Type B pancreatic cell (in vitro differentiated cells): ENCODE data around the gene KNSTRN. TPM values are rescaled to one million over a fixed set of nuclear protein-coding genes. Genes with fewer than 3 reads are reported as not detected.
A peak's percentile ranks its signal among the peaks of the same experiment; 100 is the strongest.

Experiments used
- DNase-seq: peaks from one replicate; pipeline ENCODE4 v3.0.0; 2021; ENCODE audit warnings: mixed read lengths; ENCODE audit not compliant: unreplicated experiment; ENCODE audit errors: extremely low spot score
- H3K27ac Mint-ChIP-seq: 2 replicates; pipeline ENCODE4 v1.8.0; 2021; ENCODE audit warnings: mild to moderate bottlenecking, mixed read lengths
- H3K27me3 Mint-ChIP-seq: 2 replicates; pipeline ENCODE4 v1.8.0; 2021; ENCODE audit warnings: mixed read lengths
- H3K36me3 Mint-ChIP-seq: 2 replicates; pipeline ENCODE4 v1.8.0; 2021; ENCODE audit warnings: mixed read lengths
- H3K4me1 Mint-ChIP-seq: one replicate; pipeline ENCODE4 v1.8.0; 2021; ENCODE audit warnings: mixed read lengths; ENCODE audit not compliant: unreplicated experiment
- H3K4me3 Mint-ChIP-seq: 2 replicates; pipeline ENCODE4 v1.8.0; 2021; ENCODE audit warnings: mild to moderate bottlenecking, mixed read lengths
- H3K9me3 Mint-ChIP-seq: 2 replicates; pipeline ENCODE4 v1.8.0; 2021; ENCODE audit warnings: mixed read lengths
- total RNA-seq: library from RNA; stranded (reverse); gene quantifications from 2 replicates; pipeline ENCODE4 v1.2.1, GENCODE V29; 2021; ENCODE audit warnings: low replicate concordance
- TF ChIP-seq, protein P1 (sequence below): fragments of 200-600 bp; sonication (generic); conservative IDR thresholded peaks from 2 replicates; pipeline ENCODE4 v1.5.0; 2021; ENCODE audit warnings: antibody characterized with exemption, mild to moderate bottlenecking

Gene KNSTRN
- total RNA-seq, 1 donor from 2014 or later: 52.2 TPM

DNA sequence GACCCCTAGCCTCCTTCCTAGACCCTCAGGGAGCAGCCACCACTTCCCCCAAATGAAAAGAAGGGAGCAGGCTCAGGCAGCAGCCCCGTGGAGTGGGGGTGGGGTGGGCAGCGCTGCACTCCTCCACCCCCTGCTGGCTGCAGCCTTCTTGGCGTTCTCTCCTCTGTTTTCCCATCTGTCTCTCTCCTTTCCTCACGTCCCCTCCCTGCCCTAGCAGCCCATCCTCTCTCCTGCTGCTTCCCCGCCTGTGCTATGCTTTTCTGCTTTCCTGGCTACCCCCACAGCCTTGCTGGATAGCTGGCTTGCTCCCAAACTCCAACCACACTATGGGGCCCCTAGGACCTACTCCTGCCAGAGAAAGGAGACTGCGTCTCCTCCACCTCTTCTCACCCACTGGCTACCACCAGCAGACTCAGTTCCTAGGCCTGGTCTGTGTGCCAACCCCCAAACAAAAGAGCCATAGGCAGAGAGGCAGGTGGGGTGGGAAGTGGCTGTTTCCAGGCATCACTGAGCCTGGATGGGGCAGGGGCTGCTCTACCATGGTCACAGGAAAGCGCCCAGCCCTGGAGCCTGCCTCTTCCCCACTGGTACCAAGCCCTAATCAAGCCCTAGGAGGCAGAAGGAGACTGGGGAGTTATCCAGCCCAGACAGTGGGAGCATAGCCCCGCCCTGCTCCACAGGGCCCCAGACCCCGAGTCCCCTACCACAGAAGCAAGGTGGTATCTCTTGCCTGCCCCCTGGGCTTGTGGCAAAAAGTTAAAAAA is 27.9 kb upstream of the KNSTRN start:
- Mint-ChIP-seq H3K9me3 (no peaks in the 10 kb centered on the region), H3K27ac (no peak overlapping the region), H3K4me3 (no peak overlapping the region), H3K4me1 (peaks cover 16% of the 10 kb centered on the region), H3K27me3 (peaks cover 42% of the 10 kb centered on the region), H3K36me3 (no peaks in the 10 kb centered on the region)
- TF ChIP-seq, protein P1, sequence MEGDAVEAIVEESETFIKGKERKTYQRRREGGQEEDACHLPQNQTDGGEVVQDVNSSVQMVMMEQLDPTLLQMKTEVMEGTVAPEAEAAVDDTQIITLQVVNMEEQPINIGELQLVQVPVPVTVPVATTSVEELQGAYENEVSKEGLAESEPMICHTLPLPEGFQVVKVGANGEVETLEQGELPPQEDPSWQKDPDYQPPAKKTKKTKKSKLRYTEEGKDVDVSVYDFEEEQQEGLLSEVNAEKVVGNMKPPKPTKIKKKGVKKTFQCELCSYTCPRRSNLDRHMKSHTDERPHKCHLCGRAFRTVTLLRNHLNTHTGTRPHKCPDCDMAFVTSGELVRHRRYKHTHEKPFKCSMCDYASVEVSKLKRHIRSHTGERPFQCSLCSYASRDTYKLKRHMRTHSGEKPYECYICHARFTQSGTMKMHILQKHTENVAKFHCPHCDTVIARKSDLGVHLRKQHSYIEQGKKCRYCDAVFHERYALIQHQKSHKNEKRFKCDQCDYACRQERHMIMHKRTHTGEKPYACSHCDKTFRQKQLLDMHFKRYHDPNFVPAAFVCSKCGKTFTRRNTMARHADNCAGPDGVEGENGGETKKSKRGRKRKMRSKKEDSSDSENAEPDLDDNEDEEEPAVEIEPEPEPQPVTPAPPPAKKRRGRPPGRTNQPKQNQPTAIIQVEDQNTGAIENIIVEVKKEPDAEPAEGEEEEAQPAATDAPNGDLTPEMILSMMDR: peak; percentile 56
- no peak for DNase-seq

DNA sequence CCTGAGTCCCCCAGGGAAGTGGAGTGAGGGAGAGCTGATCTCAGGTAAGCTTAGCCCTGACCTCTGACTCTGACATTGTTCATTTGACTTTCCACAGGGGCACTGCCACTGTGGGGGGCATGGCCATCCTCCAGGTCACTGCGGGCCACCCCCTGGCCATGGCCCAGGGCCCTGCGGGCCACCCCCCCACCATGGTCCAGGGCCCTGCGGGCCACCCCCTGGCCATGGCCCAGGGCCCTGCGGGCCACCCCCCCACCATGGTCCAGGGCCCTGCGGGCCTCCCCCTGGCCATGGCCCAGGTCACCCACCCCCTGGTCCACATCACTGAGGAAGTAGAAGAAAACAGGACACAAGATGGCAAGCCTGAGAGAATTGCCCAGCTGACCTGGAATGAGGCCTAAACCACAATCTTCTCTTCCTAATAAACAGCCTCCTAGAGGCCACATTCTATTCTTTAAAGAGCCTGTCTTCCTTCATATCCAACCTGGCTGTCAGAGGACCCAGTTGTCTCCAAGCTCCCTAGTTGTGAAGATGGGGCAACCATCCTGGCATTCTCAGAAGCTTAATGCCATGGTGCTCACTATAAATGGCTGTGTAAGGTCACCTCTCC is 26.4 kb upstream of the KNSTRN start:
- TF ChIP-seq, protein P1: no peak
- Mint-ChIP-seq H3K4me3 (peak overlapping the region; percentile 39), H3K9me3 (no peaks in the 10 kb centered on the region), H3K4me1 (peaks cover 16% of the 10 kb centered on the region), H3K27ac (no peak overlapping the region), H3K36me3 (no peaks in the 10 kb centered on the region), H3K27me3 (peaks cover 54% of the 10 kb centered on the region)
- DNase-seq: no peak

DNA sequence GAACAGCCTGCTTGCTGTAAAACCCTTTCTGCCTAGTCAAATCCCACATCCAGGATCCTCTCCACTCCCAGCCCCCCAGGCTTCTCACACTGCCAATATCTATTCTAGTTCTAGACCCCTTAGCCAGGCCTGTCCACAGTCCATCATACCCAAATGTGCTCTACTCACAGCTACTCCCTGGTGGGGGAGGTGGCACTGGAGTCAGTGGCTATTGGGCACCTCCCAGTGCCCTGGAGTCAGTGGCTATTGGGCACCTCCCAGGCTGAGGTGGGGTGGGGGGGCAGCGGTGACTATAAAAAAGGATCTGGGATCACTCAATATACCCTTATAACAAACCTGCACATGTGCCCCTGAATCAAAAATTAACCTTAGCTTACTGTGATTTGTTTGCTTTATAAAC is 25.3 kb upstream of the KNSTRN start:
- Mint-ChIP-seq H3K9me3 (no peaks in the 10 kb centered on the region), H3K36me3 (no peaks in the 10 kb centered on the region), H3K4me3 (peak overlapping the region; percentile 83), H3K27me3 (peaks cover 65% of the 10 kb centered on the region), H3K4me1 (peaks cover 16% of the 10 kb centered on the region), H3K27ac (no peak overlapping the region)
- TF ChIP-seq, protein P1: no peak
- DNase-seq: no peak

DNA sequence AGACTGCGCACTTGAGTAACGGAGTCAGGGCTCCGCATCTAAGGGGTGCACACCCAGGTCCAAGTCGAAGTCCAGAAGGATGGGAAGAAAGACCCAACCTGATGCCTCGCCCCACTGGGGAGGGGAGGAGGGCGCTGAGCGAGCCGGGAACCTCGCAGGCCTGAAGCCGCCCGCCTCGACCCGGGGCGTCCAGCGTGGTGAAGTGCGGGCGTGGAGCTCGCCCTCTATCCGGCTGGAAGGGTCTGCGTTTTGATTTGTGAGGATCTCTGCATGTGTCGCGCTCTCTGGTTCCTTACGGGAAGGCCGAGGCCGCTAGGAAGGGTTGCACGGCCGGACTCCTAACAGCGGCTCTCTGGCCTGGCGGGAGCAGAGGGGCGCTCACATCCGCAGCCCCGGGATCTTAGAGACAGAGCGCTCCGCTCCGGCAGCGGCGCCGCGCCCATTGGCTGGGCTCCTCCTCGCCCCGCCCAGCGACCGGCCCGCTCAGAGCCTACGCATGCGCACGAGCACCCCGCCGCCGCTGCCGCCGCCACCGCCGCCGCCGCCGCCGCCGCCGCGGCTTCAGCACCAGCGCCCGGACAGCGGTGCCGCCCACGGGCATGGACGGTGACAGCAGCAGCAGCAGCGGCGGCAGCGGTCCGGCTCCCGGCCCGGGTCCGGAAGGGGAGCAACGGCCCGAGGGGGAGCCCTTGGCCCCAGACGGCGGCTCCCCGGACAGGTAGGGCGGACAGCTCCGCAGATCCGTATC is 24.6 kb upstream of the KNSTRN start, which contains the start of gene DISP2:
Gene DISP2, plus strand, starts transcription at position 497 of the 748 bp plus-strand sequence. Its CDS starts 103 bp downstream, at position 600.
- Mint-ChIP-seq H3K9me3 (no peaks in the 10 kb centered on the region), H3K36me3 (no peaks in the 10 kb centered on the region), H3K4me3 (peak within 1 kb of the TSS; percentile 84), H3K4me1 (peaks cover 16% of the 10 kb centered on the region), H3K27ac (no peak within 1 kb of the TSS), H3K27me3 (peaks cover 67% of the 10 kb centered on the region)
- peak; percentile 94 for DNase-seq
- TF ChIP-seq, protein P1: no peak

DNA sequence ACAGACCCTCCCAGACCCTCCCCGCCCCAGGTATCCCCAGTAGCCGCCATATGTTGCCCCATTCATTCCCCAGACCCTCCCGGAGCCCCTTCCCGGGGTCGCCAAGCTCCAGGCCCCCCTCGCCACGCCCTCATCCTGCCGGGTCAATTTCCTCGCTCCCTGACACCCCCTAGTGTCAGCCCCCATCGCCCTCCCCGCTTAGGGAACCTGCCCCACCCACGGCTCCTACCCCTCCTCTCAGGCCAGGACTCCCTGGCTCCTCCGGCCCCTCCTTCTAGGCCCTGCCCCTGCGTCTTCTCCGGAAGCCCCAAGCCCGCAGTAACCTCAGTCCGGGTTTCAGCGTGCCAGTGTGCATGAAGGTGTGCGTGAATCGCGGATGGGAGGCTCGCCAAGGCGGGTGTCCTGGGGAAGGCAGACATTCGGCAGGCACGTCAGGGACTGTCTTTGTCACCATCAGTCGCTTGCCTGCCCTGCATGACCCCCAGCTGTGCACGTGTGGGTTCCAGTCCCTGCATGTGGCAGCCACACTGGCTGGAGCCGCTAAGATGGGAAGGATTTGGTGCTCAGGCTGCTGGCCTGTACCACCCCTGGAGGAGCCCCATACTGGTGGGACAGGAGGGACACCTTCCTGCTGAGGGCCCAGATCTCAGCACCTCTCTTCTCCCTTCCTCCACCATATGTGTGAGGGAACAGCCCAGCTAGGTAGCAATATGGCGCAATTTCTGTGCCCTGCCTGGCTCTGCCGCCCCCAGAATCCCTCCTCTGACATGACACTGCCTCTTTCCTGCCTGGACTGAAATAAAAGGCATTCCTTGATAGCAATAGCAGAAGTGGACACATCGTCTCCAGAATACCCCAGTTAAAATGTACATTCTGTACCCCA is 23.8 kb upstream of the KNSTRN start:
- Mint-ChIP-seq H3K36me3 (no peaks in the 10 kb centered on the region), H3K4me3 (peak overlapping the region; percentile 84), H3K27ac (no peak overlapping the region), H3K4me1 (peaks cover 13% of the 10 kb centered on the region), H3K27me3 (peaks cover 68% of the 10 kb centered on the region), H3K9me3 (no peaks in the 10 kb centered on the region)
- TF ChIP-seq, protein P1: no peak
- DNase-seq: no peak
